Ovary (tissue), 3 donors: Measurements from ENCODE around the gene SSC5D.
A peak's percentile ranks its signal among the peaks of the same experiment; 100 is the strongest.

Experiments used
- CTCF ChIP-seq, 3 donors: fragments of 450-650 bp in 2 of 3; fragments of 200-600 bp in 1 of 3; IDR thresholded peaks; one replicate each; pipeline versions ENCODE4 v1.5.1 to v1.8.0; 2016 to 2022; ENCODE audit warnings: antibody characterized with exemption in 3 of 3, mild to moderate bottlenecking in 1 of 3
- POLR2A ChIP-seq: fragments of 450-650 bp; IDR thresholded peaks from one replicate; pipeline ENCODE4 v1.6.1; 2017; ENCODE audit warnings: antibody characterized with exemption, mild to moderate bottlenecking, moderate library complexity
- donor health status: DM: no; HTN: no; CAD: no.

- TF ChIP-seq CTCF (IDR thresholded peaks at IDR 0.05) (no peak), POLR2A (peak; percentile 82)
These were observed 26.8 kb upstream of the SSC5D start, which contains the start of gene ISOC2 for GRCh38 chr19:55461259-55461973.
